Stimulated activated CD8-positive, alpha-beta memory T cell treated with anti-CD3 and anti-CD28 coated beads, Interleukin-4, amount 100 ng/mL, for 24 hours (primary cell): ENCODE data around the gene DCUN1D3.
A peak's percentile ranks its signal among the peaks of the same experiment; 100 is the strongest.
"Not testable (repeated sequence)": the region's sequence is repeated elsewhere in the genome, so short reads cannot be mapped to it uniquely, and the experiment has no call there.

ENCODE experiments used
- DNase-seq: peaks from one replicate; pipeline ENCODE4 v3.0.0-alpha.2; 2020; ENCODE audit warnings: low read depth

Gene DCUN1D3

DNA sequence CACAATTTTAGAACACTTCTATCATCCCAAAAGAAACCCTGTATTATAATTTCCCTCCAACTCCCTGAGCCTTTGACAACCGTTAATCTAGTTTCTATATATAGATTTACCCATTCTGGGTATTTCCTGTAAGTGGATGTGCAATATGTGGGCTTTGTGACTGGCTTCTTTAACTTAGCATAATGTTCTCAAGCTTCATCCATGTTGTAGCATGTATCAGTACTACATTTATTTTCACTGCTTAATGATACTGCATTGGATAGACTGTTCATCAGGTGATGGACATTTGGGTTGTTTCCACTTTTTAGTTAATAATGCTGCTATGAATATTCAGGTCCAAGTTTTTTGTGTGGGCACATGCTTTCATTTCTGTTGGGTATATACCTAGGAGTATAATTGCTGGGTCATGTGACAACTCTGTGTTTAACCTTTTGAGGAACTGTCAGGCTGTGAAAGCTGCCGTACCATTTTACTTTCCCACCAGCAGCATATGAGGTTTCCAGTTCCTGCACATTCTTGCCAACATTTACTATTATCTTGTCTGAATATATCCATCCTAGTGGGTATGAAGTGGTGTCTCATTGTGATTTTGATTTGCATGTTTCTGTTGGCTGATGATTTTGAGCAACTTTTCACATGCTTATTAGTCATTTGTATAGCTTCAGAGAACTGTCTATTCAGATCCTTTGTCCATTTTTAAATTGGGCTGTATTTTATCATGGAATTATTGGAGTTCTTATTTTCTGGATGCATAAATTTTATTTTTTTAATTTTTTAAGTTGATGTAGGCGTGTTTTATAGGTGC lies 77.4 kb downstream of the DCUN1D3 start:
- no peak for DNase-seq

DNA sequence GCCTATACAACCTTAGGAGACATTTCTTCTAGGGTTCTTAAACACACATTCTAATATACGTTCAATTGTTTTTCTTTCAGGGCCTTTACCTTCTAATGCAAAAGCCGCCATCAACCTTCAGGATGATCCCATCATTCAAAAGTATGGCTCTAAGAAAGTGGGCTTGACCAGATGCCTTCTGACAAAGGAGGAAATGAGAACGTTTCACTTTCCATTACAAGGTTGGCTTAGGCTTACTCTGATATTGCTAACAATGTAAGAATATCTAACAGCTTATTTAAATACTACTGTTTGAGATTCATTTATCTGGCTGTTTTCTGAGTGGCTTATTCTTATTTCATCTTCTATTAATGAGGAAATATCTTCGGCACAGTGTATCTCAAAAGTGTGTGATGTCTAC lies 78.5 kb downstream of the DCUN1D3 start:
- DNase-seq: no peak

DNA sequence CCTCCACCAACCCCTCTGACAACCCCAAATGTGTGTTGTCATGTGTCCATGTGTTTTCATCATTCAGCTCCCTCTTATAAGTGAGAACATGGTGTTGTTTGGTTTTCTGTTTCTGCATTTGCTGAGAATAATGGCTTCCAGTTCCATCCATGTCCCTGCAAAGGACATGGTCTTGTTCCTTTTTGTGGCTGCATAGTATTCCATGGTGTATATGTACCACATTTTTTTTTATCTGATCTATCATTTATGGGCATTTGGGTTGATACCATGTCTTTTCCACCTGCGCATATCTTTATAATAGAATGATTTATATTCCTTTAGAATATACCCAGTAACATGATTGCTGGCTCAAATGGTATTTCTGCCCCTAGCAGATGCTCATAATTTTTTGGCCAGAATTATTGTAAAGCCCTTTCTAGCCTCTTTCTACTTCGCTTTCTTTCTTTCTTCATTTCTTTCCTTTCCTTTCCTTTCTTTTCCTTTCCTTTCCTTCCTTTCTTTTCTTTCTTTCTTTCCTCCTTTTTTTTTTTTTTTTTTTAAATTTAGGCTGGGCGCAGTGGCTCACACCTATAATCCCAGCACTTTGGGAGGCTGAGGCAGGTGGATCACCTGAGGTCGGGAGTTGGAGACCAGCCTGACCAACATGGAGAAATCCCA lies 81.1 kb downstream of the DCUN1D3 start:
- DNase-seq: no peak

DNA sequence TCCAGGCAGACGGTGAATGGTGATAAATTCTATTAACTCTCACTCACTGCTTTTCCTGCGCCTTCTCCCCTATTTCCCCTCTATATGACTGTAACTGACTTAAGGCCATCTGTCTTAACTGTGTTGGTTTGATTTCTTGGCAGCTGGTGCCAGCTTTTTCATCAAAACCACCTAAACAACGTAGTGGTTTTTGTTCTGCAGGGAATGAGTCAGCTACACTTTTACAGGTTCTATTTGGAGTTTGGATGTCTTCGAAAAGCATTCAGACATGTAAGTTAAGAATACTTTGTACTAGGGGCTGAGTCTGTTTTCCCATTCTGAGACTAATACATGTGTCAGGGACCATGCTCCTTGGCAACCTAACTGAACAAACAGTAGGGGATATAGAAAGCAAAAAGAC lies 85.4 kb downstream of the DCUN1D3 start:
- no peak for DNase-seq

DNA sequence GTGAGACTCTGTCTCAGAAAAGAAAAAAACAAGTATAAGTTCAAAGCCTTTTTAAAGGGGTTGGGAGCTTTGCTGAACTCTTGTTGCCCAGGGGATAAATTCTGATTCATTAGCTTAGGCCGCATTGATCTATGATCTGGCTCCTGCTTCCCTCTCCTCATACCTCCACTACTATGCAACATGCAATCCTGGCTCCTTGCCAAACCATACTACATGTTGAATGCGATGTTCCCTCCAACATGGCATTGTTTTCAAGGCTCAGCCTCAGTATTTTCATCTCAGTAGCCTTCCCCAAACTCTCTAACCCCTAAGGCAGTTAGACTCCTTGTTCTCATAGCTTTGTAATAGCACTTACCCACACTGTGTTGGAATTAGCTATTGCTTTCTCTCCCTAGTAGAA lies 87.6 kb downstream of the DCUN1D3 start:
- no peak for DNase-seq

DNA sequence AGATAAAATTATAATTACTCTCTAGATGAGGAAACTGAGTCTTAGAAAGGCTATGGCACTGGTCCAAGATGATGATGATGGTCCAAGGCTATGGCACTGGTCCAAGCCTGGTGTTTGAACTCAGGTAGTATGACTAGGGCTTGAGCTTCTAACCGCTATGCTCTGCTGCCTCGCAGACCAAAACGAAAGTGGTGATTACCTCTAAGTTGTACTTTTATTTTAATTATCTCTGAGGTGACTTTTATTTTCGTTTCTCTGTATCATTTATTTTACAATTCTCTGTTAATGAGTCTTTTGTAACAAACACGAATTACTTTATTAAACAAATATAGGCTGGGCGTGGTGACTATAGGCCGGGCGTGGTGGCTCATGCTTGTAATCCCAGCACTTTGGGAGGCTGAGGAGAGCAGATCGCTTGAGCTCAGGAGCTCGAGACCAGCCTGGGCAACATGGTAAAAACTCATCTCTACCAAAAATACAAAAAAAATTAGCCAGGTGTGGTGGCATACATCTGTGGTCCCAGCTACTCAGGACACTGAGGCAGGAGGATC lies 88.2 kb downstream of the DCUN1D3 start:
- DNase-seq: no peak

DNA sequence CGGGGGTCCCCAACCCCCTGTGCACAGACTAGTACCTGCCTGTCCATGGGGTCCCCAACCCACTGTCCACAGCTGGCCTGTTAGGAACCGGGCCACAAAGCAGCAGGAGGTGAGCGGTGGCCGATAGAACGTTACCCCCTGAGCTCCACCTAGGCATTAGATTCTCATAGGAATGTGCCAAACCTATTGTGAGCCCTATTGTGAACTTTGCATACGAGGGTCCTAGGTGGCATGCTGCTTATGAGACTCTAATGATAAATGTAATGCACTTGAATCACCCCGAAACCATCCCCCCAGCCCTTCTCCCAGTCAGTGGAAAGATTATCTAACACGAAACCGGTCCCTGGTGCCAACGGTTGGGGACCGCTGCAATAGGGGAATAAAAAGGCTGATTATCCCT lies 92.3 kb downstream of the DCUN1D3 start:
- no peak for DNase-seq

DNA sequence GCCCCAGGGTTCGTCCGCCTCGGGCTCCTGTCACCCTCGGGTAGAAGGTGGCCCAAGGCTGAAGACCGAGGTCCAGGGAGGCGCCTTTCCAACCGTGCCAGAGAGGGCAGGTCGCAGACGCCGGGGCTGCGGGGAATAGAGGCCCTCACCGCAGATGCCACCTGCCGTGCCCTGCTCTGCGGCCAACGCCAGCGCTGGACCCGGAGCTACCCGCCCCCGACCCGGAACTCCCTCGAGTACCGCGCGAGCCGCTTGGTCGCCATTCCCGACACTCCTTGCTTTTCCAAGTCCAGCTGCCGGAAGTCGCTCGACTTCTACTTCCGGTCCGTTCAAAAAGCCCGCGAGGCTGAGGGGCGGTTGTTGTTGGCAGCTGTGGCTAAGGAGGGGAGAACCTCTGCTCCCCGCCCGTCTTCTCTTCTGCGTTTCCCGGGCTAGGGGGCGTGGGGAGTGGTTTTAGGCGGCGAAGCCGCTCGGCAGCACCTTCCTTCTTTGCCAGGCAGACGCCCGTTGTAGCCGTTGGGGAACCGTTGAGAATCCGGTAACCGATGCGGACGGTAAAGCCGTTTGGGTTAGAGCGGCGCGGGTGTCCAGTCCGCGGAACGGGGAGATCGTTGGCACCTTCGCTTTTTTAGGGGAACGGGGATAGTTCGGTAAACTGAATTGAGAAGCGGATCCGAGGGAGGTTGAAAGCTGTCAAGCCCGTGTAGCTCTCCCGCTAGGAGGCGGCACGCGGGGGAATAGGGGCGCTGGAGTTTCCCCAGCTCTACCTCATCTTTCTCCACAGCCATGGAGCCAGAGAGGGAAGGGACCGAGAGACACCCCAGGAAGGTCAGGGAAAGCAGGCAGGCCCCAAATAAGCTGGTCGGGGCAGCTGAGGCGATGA lies 93.7 kb downstream of the DCUN1D3 start, which contains the start of the genes ERI2 and REXO5:
Gene ERI2 (minus strand): TSS at position 305 of the 883 bp plus-strand sequence. CDS start 42 bp downstream, at position 263.
Gene REXO5 (plus strand): TSS at position 360 of the 883 bp plus-strand sequence. CDS start 427 bp downstream, at position 787.
- peak; percentile 70 for DNase-seq

DNA sequence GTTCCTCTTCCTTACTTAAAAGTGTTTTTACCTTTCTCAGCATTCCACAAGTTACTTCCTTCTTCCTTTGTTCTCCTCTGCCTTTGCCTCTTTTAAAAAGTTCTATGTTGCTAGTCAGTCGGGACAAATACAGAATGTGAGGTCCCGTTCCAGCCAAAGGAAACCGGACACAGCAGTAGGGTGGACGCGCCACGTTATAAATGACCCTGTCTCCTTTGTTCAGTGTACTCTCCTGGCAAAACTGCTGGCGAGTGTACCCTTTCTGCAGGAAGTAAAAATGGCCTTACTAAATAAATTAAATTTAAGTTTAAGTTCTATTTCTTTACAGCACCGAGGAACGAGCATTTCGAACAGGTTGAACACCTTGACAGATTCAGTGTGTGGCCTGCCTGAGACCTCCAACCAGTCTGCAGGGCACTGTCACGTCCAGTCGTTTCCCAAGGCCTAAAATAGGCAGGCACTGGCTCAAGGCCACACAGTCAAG lies 94.4 kb downstream of the DCUN1D3 start:
- not testable (repeated sequence) for DNase-seq
